K562 (cell line): Measurements from ENCODE around the gene OTP. TPM values are rescaled to one million over a fixed set of nuclear protein-coding genes. Genes with fewer than 3 reads are reported as not detected.

ENCODE experiments used
- BMI1 ChIP-seq: fragments of 150-350 bp; IDR thresholded peaks from 2 replicates; pipeline ENCODE4 v1.6.1; 2014; ENCODE audit warnings: low read length
- FOXO4 ChIP-seq: fragments of 450-650 bp; formaldehyde crosslinking; IDR thresholded peaks from 2 replicates; pipeline ENCODE4 v1.4.0; 2020; ENCODE audit warnings: mild to moderate bottlenecking, moderate library complexity
- HEY1 ChIP-seq: fragments of 250-450 bp; sonication (Bioruptor Pico); IDR thresholded peaks from 2 replicates; pipeline ENCODE4 v1.5.0; 2020; ENCODE audit warnings: mild to moderate bottlenecking, moderate library complexity, borderline replicate concordance
- MXD1 ChIP-seq: fragments of 250-450 bp; sonication (Bioruptor Pico); IDR thresholded peaks from 2 replicates; pipeline ENCODE4 v1.8.0; 2021; ENCODE audit warnings: borderline replicate concordance, mild to moderate bottlenecking, moderate library complexity; ENCODE audit not compliant: poor library complexity, severe bottlenecking
- MXI1 ChIP-seq: IDR thresholded peaks from 2 replicates; pipeline ENCODE4 v1.6.1; 2011; ENCODE audit warnings: low read depth, mild to moderate bottlenecking, improper control_type of control experiment, low read length
- NFYB ChIP-seq: IDR thresholded peaks from 2 replicates; pipeline ENCODE4 v1.6.1; 2011; ENCODE audit warnings: mild to moderate bottlenecking, moderate library complexity; ENCODE audit not compliant: insufficient read length; ENCODE audit errors: extremely low read depth
- UBTF ChIP-seq, 2 experiments: IDR thresholded peaks; 2 replicates each; pipeline ENCODE4 v1.6.1; 2012; ENCODE audit warnings: improper control_type of control experiment in 2 of 2, low read depth in 2 of 2, low read length in 2 of 2, borderline replicate concordance in 1 of 2
- ZBED1 ChIP-seq: IDR thresholded peaks from 2 replicates; pipeline ENCODE4 v1.6.1; 2014
- ZNF507 ChIP-seq: conservative IDR thresholded peaks from 2 replicates; pipeline ENCODE4 v1.6.1; 2017; ENCODE audit warnings: missing genetic modification characterization, missing compliant biosample characterization
- ZNF57 ChIP-seq: fragments of 450-650 bp; formaldehyde crosslinking; IDR thresholded peaks from 2 replicates; pipeline ENCODE4 v1.4.0; 2020; ENCODE audit warnings: mild to moderate bottlenecking, moderate library complexity
- ZNF586 ChIP-seq: fragments of 450-650 bp; formaldehyde crosslinking; conservative IDR thresholded peaks from 2 replicates; pipeline ENCODE4 v1.4.0; 2020; ENCODE audit warnings: mild to moderate bottlenecking, moderate library complexity
- ZNF780A ChIP-seq: fragments of 250-450 bp; sonication (Bioruptor Pico); IDR thresholded peaks from 2 replicates; pipeline ENCODE4 v1.5.0; 2021; ENCODE audit warnings: mild to moderate bottlenecking
- polyA plus RNA-seq, 8 experiments: library from polyadenylated mRNA; depleted of rRNA in 4 of 8; stranded (reverse) in 5 of 8; unstranded in 3 of 8; fragments of >200 nt; fragmentation: Nextera tagmentation in 2 of 8; fragmentation: Illumina TruSeq in 1 of 8; extraction: Ambion mirVana in 2 of 8; extraction: Trizol in 1 of 8; gene quantifications; 2 replicates each; pipeline versions ENCODE4 v1.2.1 to v1.2.3, GENCODE V29; 2011 to 2014; ENCODE audit warnings: inconsistent platforms in 1 of 8, missing spikeins in 1 of 8
- total RNA-seq, 7 experiments: library from RNA; depleted of rRNA in 6 of 7; stranded (reverse); fragments of >200 nt in 6 of 7; fragmentation: Illumina TruSeq in 2 of 7; extraction: Trizol in 2 of 7; gene quantifications; 2 replicates each; pipeline versions ENCODE4 v1.2.1 to v1.2.3, GENCODE V29; 2011 to 2021; ENCODE audit warnings: low replicate concordance in 1 of 7
- TF ChIP-seq, protein P1 (sequence below), 2 experiments: fragments of 450-650 bp; formaldehyde crosslinking in 1 of 2; IDR thresholded peaks; 2 replicates each; pipeline versions ENCODE4 v1.4.0 to v1.6.1; 2014 to 2020; ENCODE audit warnings: mild to moderate bottlenecking in 2 of 2, borderline replicate concordance in 1 of 2, low read depth in 1 of 2

Gene OTP
- total and polyA plus RNA-seq, 9 of the 15 experiments (the other 6 are each of a cell fraction or from before 2014, with no cell fraction given), result 0.04 to 0.16 (median 0.06) TPM; not detected in 4

GRCh38 chr5:77645158-77645994 is 6.9 kb upstream of the OTP start (continued):
- TF ChIP-seq, protein P1, sequence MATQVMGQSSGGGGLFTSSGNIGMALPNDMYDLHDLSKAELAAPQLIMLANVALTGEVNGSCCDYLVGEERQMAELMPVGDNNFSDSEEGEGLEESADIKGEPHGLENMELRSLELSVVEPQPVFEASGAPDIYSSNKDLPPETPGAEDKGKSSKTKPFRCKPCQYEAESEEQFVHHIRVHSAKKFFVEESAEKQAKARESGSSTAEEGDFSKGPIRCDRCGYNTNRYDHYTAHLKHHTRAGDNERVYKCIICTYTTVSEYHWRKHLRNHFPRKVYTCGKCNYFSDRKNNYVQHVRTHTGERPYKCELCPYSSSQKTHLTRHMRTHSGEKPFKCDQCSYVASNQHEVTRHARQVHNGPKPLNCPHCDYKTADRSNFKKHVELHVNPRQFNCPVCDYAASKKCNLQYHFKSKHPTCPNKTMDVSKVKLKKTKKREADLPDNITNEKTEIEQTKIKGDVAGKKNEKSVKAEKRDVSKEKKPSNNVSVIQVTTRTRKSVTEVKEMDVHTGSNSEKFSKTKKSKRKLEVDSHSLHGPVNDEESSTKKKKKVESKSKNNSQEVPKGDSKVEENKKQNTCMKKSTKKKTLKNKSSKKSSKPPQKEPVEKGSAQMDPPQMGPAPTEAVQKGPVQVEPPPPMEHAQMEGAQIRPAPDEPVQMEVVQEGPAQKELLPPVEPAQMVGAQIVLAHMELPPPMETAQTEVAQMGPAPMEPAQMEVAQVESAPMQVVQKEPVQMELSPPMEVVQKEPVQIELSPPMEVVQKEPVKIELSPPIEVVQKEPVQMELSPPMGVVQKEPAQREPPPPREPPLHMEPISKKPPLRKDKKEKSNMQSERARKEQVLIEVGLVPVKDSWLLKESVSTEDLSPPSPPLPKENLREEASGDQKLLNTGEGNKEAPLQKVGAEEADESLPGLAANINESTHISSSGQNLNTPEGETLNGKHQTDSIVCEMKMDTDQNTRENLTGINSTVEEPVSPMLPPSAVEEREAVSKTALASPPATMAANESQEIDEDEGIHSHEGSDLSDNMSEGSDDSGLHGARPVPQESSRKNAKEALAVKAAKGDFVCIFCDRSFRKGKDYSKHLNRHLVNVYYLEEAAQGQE (IDR thresholded peaks at IDR 0.05; ENCODE audit: borderline replicate concordance), result peak; percentile 48; the same call in 1 of the 2 replicates
- TF ChIP-seq, protein P1 (CRISPR knock-in tag; IDR thresholded peaks at IDR 0.05; ENCODE audit: low read depth), result no peak
- TF ChIP-seq ZNF507 (tag) (no peak), ZBED1 (no peak), BMI1 (no peak), NFYB (no peak), ZNF57 (CRISPR knock-in tag) (no peak), HEY1 (CRISPR knock-in tag) (no peak), MXI1 (no peak), ZNF780A (no peak), MXD1 (CRISPR knock-in tag) (no peak), UBTF (IDR thresholded peaks at IDR 0.05; ENCODE audit: borderline replicate concordance in 1 of 2, low read depth in 2 of 2, low read length in 2 of 2) (peak in 1 of 2 experiments; percentile 89; a peak in 3 of 4 replicates), ZNF586 (no peak), FOXO4 (CRISPR knock-in tag) (no peak)
